Measurements from ENCODE around the gene BRD3OS.

The BRD3OS gene

GRCh38 chr9:133994353-133995011 lies 30.8 kb upstream of the BRD3OS start:
- no peak for DNase-seq (ENCODE audit: low read depth)
- TF ChIP-seq CTCF (IDR thresholded peaks at IDR 0.05; ENCODE audit: control insufficient read depth, extremely low read depth, insufficient read depth) = peak; percentile 97
- no peak overlapping the region for H3K4me3 ChIP-seq (ENCODE audit: low read depth, low read length)

GRCh38 chr9:133995012-133995896 lies 30.0 kb upstream of the BRD3OS start:
- no peak overlapping the region for H3K4me3 ChIP-seq (ENCODE audit: low read depth, low read length)
- peak; percentile 39 for TF ChIP-seq CTCF (IDR thresholded peaks at IDR 0.05; ENCODE audit: control insufficient read depth, extremely low read depth, insufficient read depth)
- no peak for DNase-seq (ENCODE audit: low read depth)

- DNase-seq (ENCODE audit: low read depth) = no peak
- TF ChIP-seq CTCF (IDR thresholded peaks at IDR 0.05; ENCODE audit: control insufficient read depth, extremely low read depth, insufficient read depth) = no peak
- no peak overlapping the region for H3K4me3 ChIP-seq (ENCODE audit: low read depth, low read length)
Observed at GRCh38 chr9:133996531-133997520, 28.5 kb upstream of the BRD3OS start.

GRCh38 chr9:133997584-133997983 lies 27.7 kb upstream of the BRD3OS start:
- no peak overlapping the region for H3K4me3 ChIP-seq (ENCODE audit: low read depth, low read length)
- no peak for DNase-seq (ENCODE audit: low read depth)
- TF ChIP-seq CTCF (IDR thresholded peaks at IDR 0.05; ENCODE audit: control insufficient read depth, extremely low read depth, insufficient read depth) = no peak

DNA sequence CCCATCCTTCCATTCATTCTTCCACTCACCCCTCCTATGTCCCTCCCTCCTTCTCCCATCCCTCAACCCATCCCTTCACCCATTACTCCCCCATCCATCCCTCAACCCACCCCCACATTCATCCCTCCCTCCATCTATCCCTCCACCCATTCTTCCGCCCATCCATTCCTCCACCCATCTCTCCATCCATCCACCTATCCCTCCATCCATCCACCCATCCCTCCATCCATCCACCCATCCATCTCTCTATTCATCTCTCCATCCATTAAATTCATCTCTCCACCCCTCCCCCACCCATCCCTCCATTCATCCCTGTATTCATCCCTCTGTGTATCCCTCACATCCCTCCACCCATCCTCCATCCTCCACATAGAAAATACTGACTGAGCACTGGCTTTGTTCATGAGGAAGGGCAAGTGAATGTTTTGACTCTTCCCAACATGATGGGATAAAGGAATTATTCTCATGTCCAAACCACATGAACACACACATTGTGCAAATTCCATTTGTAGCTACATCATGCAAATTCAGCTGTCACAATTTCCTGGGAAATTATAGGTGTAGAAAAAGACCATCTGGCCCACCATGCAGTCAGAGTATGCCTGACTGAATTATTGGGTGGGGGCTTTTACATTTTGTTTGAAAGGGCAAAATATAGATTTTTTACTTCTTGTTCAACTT lies 26.2 kb upstream of the BRD3OS start:
- no peak overlapping the region for H3K4me3 ChIP-seq (ENCODE audit: low read depth, low read length)

More for the DNA sequence above, 26.2 kb upstream of the BRD3OS start:
- TF ChIP-seq CTCF (IDR thresholded peaks at IDR 0.05; ENCODE audit: control insufficient read depth, extremely low read depth, insufficient read depth) = no peak
- no peak for DNase-seq (ENCODE audit: low read depth)

All from LNCaP clone FGC (cell line).